Osteocyte (in vitro differentiated cells): ENCODE measurements around the gene TAF5. TPM values are rescaled to one million over a fixed set of nuclear protein-coding genes. Genes with fewer than 3 reads are reported as not detected.

Experiments used
- DNase-seq: peaks from one replicate; pipeline ENCODE4 v3.0.0; 2021; ENCODE audit warnings: mixed read lengths; ENCODE audit not compliant: unreplicated experiment; ENCODE audit errors: extremely low spot score
- H3K27ac Mint-ChIP-seq: one replicate; pipeline ENCODE4 v1.8.0; 2021; ENCODE audit warnings: mild to moderate bottlenecking, mixed read lengths; ENCODE audit not compliant: unreplicated experiment
- H3K27me3 Mint-ChIP-seq: one replicate; pipeline ENCODE4 v1.8.0; 2021; ENCODE audit warnings: mixed read lengths; ENCODE audit not compliant: unreplicated experiment
- H3K36me3 Mint-ChIP-seq: one replicate; pipeline ENCODE4 v1.8.0; 2021; ENCODE audit warnings: mixed read lengths; ENCODE audit not compliant: unreplicated experiment
- H3K4me1 Mint-ChIP-seq: one replicate; pipeline ENCODE4 v1.8.0; 2021; ENCODE audit warnings: mixed read lengths; ENCODE audit not compliant: unreplicated experiment
- H3K4me3 Mint-ChIP-seq: one replicate; pipeline ENCODE4 v1.8.0; 2021; ENCODE audit warnings: mild to moderate bottlenecking, moderate library complexity, mixed read lengths; ENCODE audit not compliant: unreplicated experiment
- H3K9me3 Mint-ChIP-seq: one replicate; pipeline ENCODE4 v1.8.0; 2021; ENCODE audit warnings: mixed read lengths; ENCODE audit not compliant: unreplicated experiment
- microRNA-seq: library from miRNA; unstranded; fragments of <30 nt; microRNA quantifications from one replicate; pipeline ENCODE4 v1.1.0, GENCODE V29; 2020; ENCODE audit not compliant: unreplicated experiment
- total RNA-seq: library from RNA; stranded (reverse); gene quantifications from 2 replicates; pipeline ENCODE4 v1.2.1, GENCODE V29; 2021
- TF ChIP-seq, protein P1 (sequence below): fragments of 200-600 bp; sonication (generic); IDR thresholded peaks from 2 replicates; pipeline ENCODE4 v1.5.0; 2021; ENCODE audit warnings: antibody characterized with exemption, mild to moderate bottlenecking, moderate library complexity

TAF5 gene
- total RNA-seq, 1 donor from 2014 or later = 4.2 TPM

DNA sequence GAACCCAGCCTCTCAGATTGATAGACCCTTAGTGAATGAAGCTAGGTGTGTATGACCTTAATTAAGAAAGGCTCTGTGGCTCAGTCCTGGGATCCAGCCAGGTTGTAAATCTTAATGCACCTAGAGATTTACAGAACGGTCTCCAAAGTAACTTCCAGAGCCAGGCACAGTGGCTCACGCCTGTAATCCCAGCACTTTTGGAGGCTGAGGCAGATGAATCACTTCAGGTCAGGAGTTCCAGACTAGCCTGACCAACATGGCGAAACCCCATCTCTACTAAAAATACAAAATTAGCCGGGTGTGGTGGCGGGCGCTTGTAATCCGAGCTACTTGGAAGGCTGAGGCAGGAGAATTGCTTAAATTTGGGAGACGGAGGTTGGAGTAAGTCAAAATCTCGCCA, 60.1 kb downstream of the TAF5 start:
- Mint-ChIP-seq H3K36me3 (peaks cover 64% of the 10 kb centered on the region), H3K4me3 (no peak overlapping the region)

DNA sequence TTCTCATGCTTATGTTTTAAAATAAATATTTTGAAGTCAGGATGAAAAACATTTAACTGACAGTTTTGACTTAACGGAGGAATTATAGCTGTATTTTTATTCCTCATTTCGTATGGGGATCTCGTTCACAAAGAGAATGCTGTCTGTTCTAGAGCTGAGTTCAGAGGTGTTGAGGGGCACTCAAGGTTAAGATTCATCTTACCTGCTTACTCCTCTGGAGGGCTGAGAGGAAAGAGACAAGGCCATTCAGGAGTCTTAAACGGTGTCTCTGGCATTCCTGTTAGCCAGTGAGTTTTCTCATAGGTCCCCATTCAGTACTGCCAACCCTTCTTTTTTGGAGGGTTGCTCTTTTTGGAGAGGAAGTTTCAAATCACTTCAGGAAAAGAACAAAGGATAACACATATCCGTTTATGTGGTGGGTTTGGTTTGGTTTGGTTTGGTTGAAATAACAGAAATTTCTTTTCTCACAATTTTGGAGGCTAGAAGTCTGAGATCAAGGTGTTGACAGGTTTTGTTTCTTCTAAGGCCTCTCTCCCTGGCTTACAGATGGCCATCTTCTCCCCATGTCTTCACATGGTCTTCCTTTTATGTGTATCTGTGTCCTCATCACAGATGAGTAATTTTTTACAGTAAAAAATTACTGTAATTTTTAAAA, 61.3 kb downstream of the TAF5 start:
- no peak for DNase-seq
- Mint-ChIP-seq H3K4me3 (no peak overlapping the region), H3K9me3 (no peaks in the 10 kb centered on the region), H3K27me3 (no peaks in the 10 kb centered on the region), H3K4me1 (no peaks in the 10 kb centered on the region), H3K27ac (no peak overlapping the region), H3K36me3 (peaks cover 58% of the 10 kb centered on the region)
- TF ChIP-seq, protein P1, sequence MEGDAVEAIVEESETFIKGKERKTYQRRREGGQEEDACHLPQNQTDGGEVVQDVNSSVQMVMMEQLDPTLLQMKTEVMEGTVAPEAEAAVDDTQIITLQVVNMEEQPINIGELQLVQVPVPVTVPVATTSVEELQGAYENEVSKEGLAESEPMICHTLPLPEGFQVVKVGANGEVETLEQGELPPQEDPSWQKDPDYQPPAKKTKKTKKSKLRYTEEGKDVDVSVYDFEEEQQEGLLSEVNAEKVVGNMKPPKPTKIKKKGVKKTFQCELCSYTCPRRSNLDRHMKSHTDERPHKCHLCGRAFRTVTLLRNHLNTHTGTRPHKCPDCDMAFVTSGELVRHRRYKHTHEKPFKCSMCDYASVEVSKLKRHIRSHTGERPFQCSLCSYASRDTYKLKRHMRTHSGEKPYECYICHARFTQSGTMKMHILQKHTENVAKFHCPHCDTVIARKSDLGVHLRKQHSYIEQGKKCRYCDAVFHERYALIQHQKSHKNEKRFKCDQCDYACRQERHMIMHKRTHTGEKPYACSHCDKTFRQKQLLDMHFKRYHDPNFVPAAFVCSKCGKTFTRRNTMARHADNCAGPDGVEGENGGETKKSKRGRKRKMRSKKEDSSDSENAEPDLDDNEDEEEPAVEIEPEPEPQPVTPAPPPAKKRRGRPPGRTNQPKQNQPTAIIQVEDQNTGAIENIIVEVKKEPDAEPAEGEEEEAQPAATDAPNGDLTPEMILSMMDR = no peak

More for the DNA sequence above, 60.1 kb downstream of the TAF5 start:
- Mint-ChIP-seq H3K9me3 (no peaks in the 10 kb centered on the region), H3K4me1 (no peaks in the 10 kb centered on the region), H3K27ac (no peak overlapping the region), H3K27me3 (no peaks in the 10 kb centered on the region)
- TF ChIP-seq, protein P1 = no peak
- DNase-seq = no peak

DNA sequence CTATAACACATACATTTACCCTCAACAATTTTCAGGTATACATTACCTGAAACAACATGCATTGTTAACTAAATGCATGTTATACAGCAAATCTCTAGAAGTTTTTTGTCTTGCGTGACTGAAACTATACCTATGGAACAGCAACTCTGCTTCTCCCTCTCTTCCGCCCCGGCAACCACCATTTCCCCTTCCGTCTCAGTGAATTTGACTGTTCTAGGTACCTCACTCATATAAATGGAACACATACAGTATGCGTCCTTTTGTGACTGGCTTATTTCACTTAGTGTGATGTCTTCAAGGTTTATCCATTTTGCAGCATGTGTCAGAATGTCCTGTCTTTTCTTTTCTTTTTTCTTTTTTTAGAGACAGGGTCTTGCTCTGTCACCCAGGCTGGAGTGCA, 61.9 kb downstream of the TAF5 start:
- Mint-ChIP-seq H3K4me1 (no peaks in the 10 kb centered on the region), H3K9me3 (no peaks in the 10 kb centered on the region), H3K27ac (no peak overlapping the region), H3K27me3 (no peaks in the 10 kb centered on the region), H3K36me3 (peaks cover 53% of the 10 kb centered on the region), H3K4me3 (no peak overlapping the region)
- TF ChIP-seq, protein P1 = no peak
- DNase-seq = no peak

DNA sequence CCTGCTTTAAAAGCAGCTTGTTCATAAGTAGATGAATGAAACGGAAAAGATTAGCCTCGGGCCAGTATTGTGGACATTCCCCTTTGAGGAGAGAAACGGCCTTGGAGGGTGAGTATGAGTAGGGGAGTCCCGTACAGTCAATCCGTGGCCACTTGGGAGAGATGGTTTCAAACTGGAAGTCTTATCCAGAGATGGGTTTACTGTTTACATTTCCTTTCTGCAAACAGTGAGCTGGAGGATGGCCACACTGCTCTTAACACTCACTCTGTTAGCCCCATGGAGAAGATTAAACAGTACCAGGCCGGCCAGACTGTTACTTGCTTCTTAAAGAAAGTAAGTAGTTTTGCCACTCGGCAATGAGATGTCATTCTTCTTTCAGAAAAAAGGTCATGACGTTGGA, 64.1 kb downstream of the TAF5 start:
- DNase-seq = no peak
- no peaks in the 10 kb centered on the region for H3K9me3 Mint-ChIP-seq

DNA sequence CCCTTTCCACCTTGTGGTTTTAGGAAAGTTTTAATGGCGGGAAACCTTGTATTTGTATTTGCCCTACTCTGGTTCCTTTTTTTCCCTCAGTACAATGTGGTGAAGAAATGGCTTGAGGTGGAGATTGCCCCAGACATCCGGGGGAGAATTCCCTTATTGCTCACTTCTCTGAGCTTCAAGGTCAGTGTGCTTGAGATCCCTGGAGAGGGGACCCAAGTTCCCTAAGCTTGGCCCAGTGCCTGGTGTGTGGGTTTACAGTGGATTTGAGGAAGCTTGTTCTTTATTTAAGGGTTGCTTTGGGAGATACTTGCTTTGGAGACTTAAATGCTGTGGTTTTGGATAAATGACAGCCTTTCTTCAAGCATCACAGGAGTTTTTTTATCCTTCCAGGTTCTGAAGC, 66.1 kb downstream of the TAF5 start:
- no peak for DNase-seq
- Mint-ChIP-seq H3K27me3 (no peaks in the 10 kb centered on the region), H3K36me3 (peaks cover 53% of the 10 kb centered on the region), H3K4me3 (no peak overlapping the region), H3K4me1 (no peaks in the 10 kb centered on the region), H3K27ac (no peak overlapping the region), H3K9me3 (no peaks in the 10 kb centered on the region)
- TF ChIP-seq, protein P1 = no peak

More for the DNA sequence above, 64.1 kb downstream of the TAF5 start:
- no peak overlapping the region for H3K4me3 Mint-ChIP-seq
- H3K27me3 Mint-ChIP-seq = no peaks in the 10 kb centered on the region
- no peak overlapping the region for H3K27ac Mint-ChIP-seq
- TF ChIP-seq, protein P1 = no peak
- H3K4me1 Mint-ChIP-seq = no peaks in the 10 kb centered on the region
- peaks cover 50% of the 10 kb centered on the region for H3K36me3 Mint-ChIP-seq

Small RNAs within 50 kb of the gene (microRNA-seq; reads per million reads assigned to microRNA genes)
- gene MIR1307 = 1,518 reads per million, percentile 82 among the genes with 10 or more reads in this experiment

Other genes with a start within 250 kb of the TAF5 start
- 64.0 and 68.2 TPM in 2 replicates for gene NT5C2, start 174.7 kb upstream of the TAF5 start, total RNA-seq
- not detected in 2 replicates for gene RPEL1, start 122.1 kb upstream of the TAF5 start, total RNA-seq
- 2.4 and 2.5 TPM in 2 replicates for gene INA, start 90.8 kb upstream of the TAF5 start, total RNA-seq
- gene PCGF6, start 16.8 kb upstream of the TAF5 start, total RNA-seq = 12.3 and 14.2 TPM in 2 replicates
- gene ATP5MK, start 28.5 kb downstream of the TAF5 start, total RNA-seq = 293 and 307 TPM in 2 replicates
- gene PDCD11, start 28.6 kb downstream of the TAF5 start, total RNA-seq = 32.6 and 35.3 TPM in 2 replicates
- 1.9 and 2.1 TPM in 2 replicates for gene CALHM2, start 84.4 kb downstream of the TAF5 start, total RNA-seq
- not detected in 2 replicates for gene CALHM1, start 90.9 kb downstream of the TAF5 start, total RNA-seq
- not detected in 2 replicates for gene CALHM3, start 111.3 kb downstream of the TAF5 start, total RNA-seq
- gene NEURL1, start 125.7 kb downstream of the TAF5 start, total RNA-seq = 1.0 and 2.5 TPM in 2 replicates